B cell (primary cell): ENCODE measurements around the gene TECPR2.

Experiments
- EZH2 ChIP-seq: IDR thresholded peaks from 2 replicates; pipeline ENCODE4 v1.6.1; 2012; ENCODE audit warnings: borderline replicate concordance, low read depth, mild to moderate bottlenecking, moderate library complexity, low read length; ENCODE audit not compliant: insufficient read depth, poor library complexity, severe bottlenecking
- TF ChIP-seq, protein P1 (sequence below): fragments of 200-600 bp; IDR thresholded peaks from one replicate; pipeline ENCODE4 v1.8.0; 2022; ENCODE audit warnings: antibody characterized with exemption, mild to moderate bottlenecking

GRCh38 chr14:102473559-102473958, 110.8 kb downstream of the TECPR2 start:
- TF ChIP-seq, protein P1, sequence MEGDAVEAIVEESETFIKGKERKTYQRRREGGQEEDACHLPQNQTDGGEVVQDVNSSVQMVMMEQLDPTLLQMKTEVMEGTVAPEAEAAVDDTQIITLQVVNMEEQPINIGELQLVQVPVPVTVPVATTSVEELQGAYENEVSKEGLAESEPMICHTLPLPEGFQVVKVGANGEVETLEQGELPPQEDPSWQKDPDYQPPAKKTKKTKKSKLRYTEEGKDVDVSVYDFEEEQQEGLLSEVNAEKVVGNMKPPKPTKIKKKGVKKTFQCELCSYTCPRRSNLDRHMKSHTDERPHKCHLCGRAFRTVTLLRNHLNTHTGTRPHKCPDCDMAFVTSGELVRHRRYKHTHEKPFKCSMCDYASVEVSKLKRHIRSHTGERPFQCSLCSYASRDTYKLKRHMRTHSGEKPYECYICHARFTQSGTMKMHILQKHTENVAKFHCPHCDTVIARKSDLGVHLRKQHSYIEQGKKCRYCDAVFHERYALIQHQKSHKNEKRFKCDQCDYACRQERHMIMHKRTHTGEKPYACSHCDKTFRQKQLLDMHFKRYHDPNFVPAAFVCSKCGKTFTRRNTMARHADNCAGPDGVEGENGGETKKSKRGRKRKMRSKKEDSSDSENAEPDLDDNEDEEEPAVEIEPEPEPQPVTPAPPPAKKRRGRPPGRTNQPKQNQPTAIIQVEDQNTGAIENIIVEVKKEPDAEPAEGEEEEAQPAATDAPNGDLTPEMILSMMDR, result no peak
- no peak for TF ChIP-seq EZH2
